WTC11 (cell line): Measurements from ENCODE around the gene MTUS2. TPM values are rescaled to one million over a fixed set of nuclear protein-coding genes. Genes with fewer than 3 reads are reported as not detected.

ENCODE experiments used
- ATAC-seq: fragments of 200-7000 bp; cut with Tn5 transposase; 2 replicates; pipeline ENCODE4 v1.10.0; 2021; ENCODE audit warnings: mild to moderate bottlenecking, moderate library complexity
- CTCF ChIA-PET: fragments of 300-600 bp; sonication (Branson Sonifier 250); formaldehyde crosslinking; loops from one replicate; lab custom pipeline; 2021; ENCODE audit warnings: antibody characterized with exemption; lab: Charles Lee
- POLR2A ChIA-PET: fragments of 350-600 bp; sonication (Branson Sonifier 250); formaldehyde crosslinking; loops from one replicate; lab custom pipeline; 2021; ENCODE audit warnings: antibody characterized with exemption; lab: Charles Lee
- DNase-seq: peaks from one replicate; pipeline ENCODE4 v3.0.0; 2021; ENCODE audit warnings: low spot score
- H3K27ac Mint-ChIP-seq: 2 replicates; pipeline ENCODE4 v1.8.0; 2021; ENCODE audit warnings: mixed read lengths
- H3K27me3 Mint-ChIP-seq: 2 replicates; pipeline ENCODE4 v1.8.0; 2021; ENCODE audit warnings: low read depth, mild to moderate bottlenecking, moderate library complexity, mixed read lengths
- H3K36me3 Mint-ChIP-seq: 2 replicates; pipeline ENCODE4 v1.8.0; 2021; ENCODE audit warnings: mixed read lengths
- H3K4me1 Mint-ChIP-seq: 2 replicates; pipeline ENCODE4 v1.8.0; 2022; ENCODE audit warnings: mixed read lengths
- H3K4me3 Mint-ChIP-seq: 2 replicates; pipeline ENCODE4 v1.8.0; 2021; ENCODE audit warnings: mild to moderate bottlenecking, moderate library complexity, mixed read lengths
- H3K9me3 Mint-ChIP-seq: 2 replicates; pipeline ENCODE4 v1.8.0; 2021; ENCODE audit warnings: mixed read lengths
- CREM ChIP-seq: sonication (generic); formaldehyde crosslinking; IDR thresholded peaks from 2 replicates; pipeline ENCODE4 v1.8.1; 2022; ENCODE audit warnings: mild to moderate bottlenecking, missing genetic modification reagents, moderate library complexity
- GRHL2 ChIP-seq: fragments of 250-450 bp; sonication (Bioruptor Pico); IDR thresholded peaks from 2 replicates; pipeline ENCODE4 v1.8.0; 2022; ENCODE audit warnings: mild to moderate bottlenecking, moderate library complexity; ENCODE audit not compliant: insufficient replicate concordance, severe bottlenecking
- JUN ChIP-seq: sonication (generic); formaldehyde crosslinking; IDR thresholded peaks from 2 replicates; pipeline ENCODE4 v1.8.0; 2023; ENCODE audit warnings: mild to moderate bottlenecking, missing genetic modification reagents
- KAT7 ChIP-seq: sonication (generic); formaldehyde crosslinking; IDR thresholded peaks from 2 replicates; pipeline ENCODE4 v1.8.1; 2023; ENCODE audit warnings: missing genetic modification reagents, mild to moderate bottlenecking, borderline replicate concordance
- SMAD3 ChIP-seq: sonication (generic); formaldehyde crosslinking; IDR thresholded peaks from 2 replicates; pipeline ENCODE4 v1.8.0; 2022; ENCODE audit warnings: missing genetic modification reagents, mild to moderate bottlenecking, borderline replicate concordance
- SMAD4 ChIP-seq: sonication (generic); formaldehyde crosslinking; IDR thresholded peaks from 2 replicates; pipeline ENCODE4 v1.8.0; 2022; ENCODE audit warnings: mild to moderate bottlenecking, missing genetic modification reagents
- ZNF263 ChIP-seq: sonication (generic); formaldehyde crosslinking; IDR thresholded peaks from 2 replicates; pipeline ENCODE4 v1.8.1; 2022; ENCODE audit warnings: low read depth, mild to moderate bottlenecking, moderate library complexity, missing genetic modification reagents
- total RNA-seq: library from RNA; stranded (reverse); gene quantifications from 3 replicates; pipeline ENCODE4 v1.2.3, GENCODE V29; 2021
- TF ChIP-seq, protein P1 (sequence below): fragments of 250-450 bp; sonication (Bioruptor Pico); IDR thresholded peaks from 2 replicates; pipeline ENCODE4 v1.9.0; 2021; ENCODE audit warnings: moderate library complexity, mild to moderate bottlenecking, inconsistent platforms, borderline replicate concordance
- TF ChIP-seq, protein P2 (sequence below): fragments of 250-450 bp; sonication (Bioruptor Pico); conservative IDR thresholded peaks from 2 replicates; pipeline ENCODE4 v1.9.0; 2021; ENCODE audit warnings: mild to moderate bottlenecking
- TF ChIP-seq, protein P3 (sequence below): sonication (generic); formaldehyde crosslinking; IDR thresholded peaks from 2 replicates; pipeline ENCODE4 v1.8.0; 2022; ENCODE audit warnings: missing genetic modification reagents
- TF ChIP-seq, protein P4 (sequence below): sonication (generic); formaldehyde crosslinking; IDR thresholded peaks from 2 replicates; pipeline ENCODE4 v1.8.0; 2022; ENCODE audit warnings: mild to moderate bottlenecking, missing genetic modification reagents

Gene MTUS2
- total RNA-seq, 1 experiment from 2014 or later, result 0.22 TPM

DNA sequence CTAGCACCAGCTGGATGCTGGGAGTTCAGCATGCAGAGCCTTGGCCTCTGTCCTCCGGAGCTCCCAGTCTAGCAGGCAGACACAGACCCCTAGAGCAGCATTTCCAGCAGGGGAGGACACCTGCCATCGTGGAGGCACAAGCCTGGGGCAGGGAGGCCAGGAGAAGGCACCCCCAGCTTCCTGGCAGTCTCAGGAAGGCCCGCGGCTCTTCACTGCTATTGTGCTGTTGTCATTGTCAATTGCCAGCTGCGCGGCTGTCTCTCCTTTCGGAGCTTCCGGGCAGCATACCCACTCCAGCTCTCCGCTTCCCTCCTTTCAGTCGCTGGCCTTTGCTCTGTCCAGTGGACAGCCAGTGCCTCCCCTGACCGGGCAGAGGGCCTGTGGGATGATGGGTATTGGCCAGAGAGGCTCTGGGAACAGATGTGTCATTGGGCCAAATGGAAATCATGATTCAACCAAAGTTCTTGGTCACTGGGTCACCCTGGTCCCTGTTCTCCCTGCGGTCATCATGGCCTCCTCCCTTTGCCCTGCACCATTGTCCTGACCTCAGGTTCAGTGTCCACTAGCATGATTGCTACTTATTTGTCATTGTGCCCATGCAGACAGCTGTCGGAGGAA lies 682.4 kb downstream of the MTUS2 start:
- POLR2A ChIA-PET, result no interaction called here
- Mint-ChIP-seq H3K36me3 (no peaks in the 10 kb centered on the region), H3K4me1 (peaks cover 14% of the 10 kb centered on the region; the same call in 1 of the 2 replicates), H3K9me3 (no peaks in the 10 kb centered on the region), H3K27me3 (peaks cover 4% of the 10 kb centered on the region; the same call in 1 of the 2 replicates)
- TF ChIP-seq CREM (no peak), GRHL2 (no peak), JUN (CRISPR knock-in tag) (no peak), KAT7 (CRISPR knock-in tag) (no peak), SMAD4 (no peak)
- TF ChIP-seq, protein P1, sequence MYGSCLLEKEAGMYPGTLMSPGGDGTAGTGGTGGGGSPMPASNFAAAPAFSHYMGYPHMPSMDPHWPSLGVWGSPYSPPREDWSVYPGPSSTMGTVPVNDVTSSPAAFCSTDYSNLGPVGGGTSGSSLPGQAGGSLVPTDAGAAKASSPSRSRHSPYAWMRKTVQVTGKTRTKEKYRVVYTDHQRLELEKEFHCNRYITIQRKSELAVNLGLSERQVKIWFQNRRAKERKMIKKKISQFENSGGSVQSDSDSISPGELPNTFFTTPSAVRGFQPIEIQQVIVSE (CRISPR knock-in tag), result no peak
- TF ChIP-seq, protein P2, sequence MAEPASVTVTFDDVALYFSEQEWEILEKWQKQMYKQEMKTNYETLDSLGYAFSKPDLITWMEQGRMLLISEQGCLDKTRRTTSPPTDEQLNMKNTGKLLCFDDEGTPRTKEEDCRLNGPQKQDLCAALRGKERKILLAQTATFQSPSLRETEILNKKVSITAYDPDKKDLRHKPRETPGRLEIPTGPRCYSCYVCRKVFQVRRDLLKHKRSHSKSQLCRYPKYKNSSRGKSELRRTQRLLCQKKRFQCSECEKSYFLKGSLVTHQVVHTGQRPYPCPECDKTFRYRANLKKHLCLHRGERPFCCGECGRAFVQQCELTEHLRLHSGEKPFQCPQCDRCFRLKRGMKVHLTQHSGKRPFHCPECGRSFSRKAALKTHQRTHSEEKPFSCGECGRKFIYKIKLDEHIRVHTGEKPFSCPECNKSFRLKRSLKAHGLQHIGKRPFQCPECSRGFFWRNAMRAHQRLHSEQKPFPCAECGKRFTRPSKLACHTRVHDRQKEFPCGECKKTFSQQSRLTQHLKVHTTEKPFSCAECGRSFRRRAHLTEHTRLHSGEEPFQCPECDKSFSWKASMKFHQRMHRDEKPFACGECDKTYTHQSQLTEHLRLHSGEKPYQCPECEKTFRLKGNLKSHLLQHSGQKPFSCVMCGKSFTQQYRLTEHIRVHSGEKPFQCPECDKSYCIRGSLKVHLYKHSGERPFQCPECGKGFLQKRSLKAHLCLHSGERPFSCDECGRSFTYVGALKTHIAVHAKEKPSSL (CRISPR knock-in tag), result no peak
- TF ChIP-seq, protein P3, sequence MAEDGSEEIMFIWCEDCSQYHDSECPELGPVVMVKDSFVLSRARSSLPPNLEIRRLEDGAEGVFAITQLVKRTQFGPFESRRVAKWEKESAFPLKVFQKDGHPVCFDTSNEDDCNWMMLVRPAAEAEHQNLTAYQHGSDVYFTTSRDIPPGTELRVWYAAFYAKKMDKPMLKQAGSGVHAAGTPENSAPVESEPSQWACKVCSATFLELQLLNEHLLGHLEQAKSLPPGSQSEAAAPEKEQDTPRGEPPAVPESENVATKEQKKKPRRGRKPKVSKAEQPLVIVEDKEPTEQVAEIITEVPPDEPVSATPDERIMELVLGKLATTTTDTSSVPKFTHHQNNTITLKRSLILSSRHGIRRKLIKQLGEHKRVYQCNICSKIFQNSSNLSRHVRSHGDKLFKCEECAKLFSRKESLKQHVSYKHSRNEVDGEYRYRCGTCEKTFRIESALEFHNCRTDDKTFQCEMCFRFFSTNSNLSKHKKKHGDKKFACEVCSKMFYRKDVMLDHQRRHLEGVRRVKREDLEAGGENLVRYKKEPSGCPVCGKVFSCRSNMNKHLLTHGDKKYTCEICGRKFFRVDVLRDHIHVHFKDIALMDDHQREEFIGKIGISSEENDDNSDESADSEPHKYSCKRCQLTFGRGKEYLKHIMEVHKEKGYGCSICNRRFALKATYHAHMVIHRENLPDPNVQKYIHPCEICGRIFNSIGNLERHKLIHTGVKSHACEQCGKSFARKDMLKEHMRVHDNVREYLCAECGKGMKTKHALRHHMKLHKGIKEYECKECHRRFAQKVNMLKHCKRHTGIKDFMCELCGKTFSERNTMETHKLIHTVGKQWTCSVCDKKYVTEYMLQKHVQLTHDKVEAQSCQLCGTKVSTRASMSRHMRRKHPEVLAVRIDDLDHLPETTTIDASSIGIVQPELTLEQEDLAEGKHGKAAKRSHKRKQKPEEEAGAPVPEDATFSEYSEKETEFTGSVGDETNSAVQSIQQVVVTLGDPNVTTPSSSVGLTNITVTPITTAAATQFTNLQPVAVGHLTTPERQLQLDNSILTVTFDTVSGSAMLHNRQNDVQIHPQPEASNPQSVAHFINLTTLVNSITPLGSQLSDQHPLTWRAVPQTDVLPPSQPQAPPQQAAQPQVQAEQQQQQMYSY (CRISPR knock-in tag), result no peak
- TF ChIP-seq, all 79 proteins: peak for 0
- ATAC-seq, result no peak
- DNase-seq, result no peak
- H3K27ac Mint-ChIP-seq, result no peak overlapping the region
- CTCF ChIA-PET, result interaction anchor here (0.8 to 2.0 kb wide), 9 partner anchors 14 to 611 kb away, joined by 3 to 10 read pairs (median 4); no protein-coding TSS in a partner anchor
- H3K4me3 Mint-ChIP-seq, result peak overlapping the region; percentile 58

DNA sequence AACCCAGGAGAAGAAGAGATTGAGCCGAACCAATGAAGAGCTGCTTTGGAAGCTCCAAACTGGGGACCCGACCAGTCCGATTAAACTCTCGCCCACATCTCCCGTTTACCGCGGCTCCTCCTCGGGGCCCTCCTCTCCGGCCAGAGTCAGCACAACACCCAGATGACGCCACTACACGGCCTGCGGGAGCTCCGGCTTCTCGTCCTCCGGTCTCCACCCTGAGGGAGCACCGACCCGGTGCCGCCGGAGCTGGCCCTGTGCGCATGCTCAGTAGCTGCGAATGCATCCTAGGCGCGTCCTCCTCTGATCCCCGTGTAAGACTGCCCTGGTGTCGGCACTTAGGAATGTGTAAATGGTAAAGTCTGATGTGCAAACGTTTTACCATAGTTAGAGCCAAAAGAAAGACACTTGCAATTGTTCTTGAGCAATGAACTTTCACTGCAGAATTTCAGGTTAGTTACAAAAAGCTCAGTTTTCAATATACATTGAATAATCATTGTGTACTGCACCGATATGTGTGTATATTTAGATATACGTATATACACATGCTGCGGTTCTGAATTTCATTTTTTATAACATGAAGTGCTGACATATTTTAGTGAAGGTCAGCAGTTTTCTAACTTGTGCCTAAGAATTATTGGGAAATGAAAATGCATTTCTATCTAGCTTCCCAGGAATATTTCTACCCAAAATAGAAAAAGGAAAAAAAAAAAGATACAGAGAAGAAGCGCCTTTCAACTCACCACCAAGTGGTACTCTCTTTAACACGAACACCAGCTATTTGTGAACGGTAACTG lies 683.1 kb downstream of the MTUS2 start:
- CTCF ChIA-PET, result interaction anchor here (0.8 to 2.0 kb wide), 11 partner anchors 15 to 683 kb away, joined by 3 to 10 read pairs (median 4); partner anchors contain the start of gene MTUS2
- ATAC-seq, result peak; percentile 76
- Mint-ChIP-seq H3K27ac (no peak overlapping the region), H3K9me3 (no peaks in the 10 kb centered on the region), H3K4me1 (peaks cover 14% of the 10 kb centered on the region; the same call in 1 of the 2 replicates), H3K4me3 (peak overlapping the region; percentile 58), H3K36me3 (no peaks in the 10 kb centered on the region), H3K27me3 (peaks cover 4% of the 10 kb centered on the region; the same call in 1 of the 2 replicates)
- TF ChIP-seq SMAD3 (CRISPR knock-in tag) (no peak), ZNF263 (CRISPR knock-in tag) (peak; percentile 91)
- TF ChIP-seq, protein P4, sequence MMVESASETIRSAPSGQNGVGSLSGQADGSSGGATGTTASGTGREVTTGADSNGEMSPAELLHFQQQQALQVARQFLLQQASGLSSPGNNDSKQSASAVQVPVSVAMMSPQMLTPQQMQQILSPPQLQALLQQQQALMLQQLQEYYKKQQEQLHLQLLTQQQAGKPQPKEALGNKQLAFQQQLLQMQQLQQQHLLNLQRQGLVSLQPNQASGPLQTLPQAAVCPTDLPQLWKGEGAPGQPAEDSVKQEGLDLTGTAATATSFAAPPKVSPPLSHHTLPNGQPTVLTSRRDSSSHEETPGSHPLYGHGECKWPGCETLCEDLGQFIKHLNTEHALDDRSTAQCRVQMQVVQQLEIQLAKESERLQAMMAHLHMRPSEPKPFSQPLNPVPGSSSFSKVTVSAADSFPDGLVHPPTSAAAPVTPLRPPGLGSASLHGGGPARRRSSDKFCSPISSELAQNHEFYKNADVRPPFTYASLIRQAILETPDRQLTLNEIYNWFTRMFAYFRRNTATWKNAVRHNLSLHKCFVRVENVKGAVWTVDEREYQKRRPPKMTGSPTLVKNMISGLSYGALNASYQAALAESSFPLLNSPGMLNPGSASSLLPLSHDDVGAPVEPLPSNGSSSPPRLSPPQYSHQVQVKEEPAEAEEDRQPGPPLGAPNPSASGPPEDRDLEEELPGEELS (CRISPR knock-in tag), result no peak
- DNase-seq, result peak; percentile 70
- POLR2A ChIA-PET, result no interaction called here
